ENCODE results near the gene SEPTIN8. TPM values are rescaled to one million over a fixed set of nuclear protein-coding genes. Genes with fewer than 3 reads are reported as not detected.

Gene SEPTIN8
- total RNA-seq, 1 experiment from 2014 or later: 38.2 TPM

- H3K4me2 ChIP-seq (ENCODE audit: insufficient read depth, insufficient read length, low read length): no peak overlapping the region
- H3K79me2 ChIP-seq (ENCODE audit: insufficient read depth, low read length): no peaks in the 10 kb centered on the region
- peaks cover 20 to 29% of the 10 kb centered on the region in 2 experiments for H3K4me1 Mint-ChIP-seq
- H4K5ac ChIP-seq (ENCODE audit: insufficient read length, low read depth, low read length): no peak overlapping the region
- peaks cover 55% of the 10 kb centered on the region for H3K27me3 Mint-ChIP-seq (ENCODE audit: low read depth)
- H4K8ac ChIP-seq (replicated peaks; ENCODE audit: insufficient read length, low read depth, low read length): no peak overlapping the region
- H3K23me2 ChIP-seq (ENCODE audit: insufficient read length, low read depth, low read length, poor library complexity, severe bottlenecking): peaks cover 6% of the 10 kb centered on the region
- H3K79me1 ChIP-seq (ENCODE audit: insufficient read depth, low read depth, low read length, poor library complexity, severe bottlenecking): no peaks in the 10 kb centered on the region
- H3K36me3 Mint-ChIP-seq (ENCODE audit: insufficient read depth in 1 of 3, low read depth in 3 of 3): no peaks in the 10 kb centered on the region; a peak in 1 of 7 replicates
- H3K18ac ChIP-seq (ENCODE audit: insufficient read length, low read depth, low read length): no peak overlapping the region
- no peak overlapping the region for H3K27ac Mint-ChIP-seq
- H3K9me3 Mint-ChIP-seq: peaks cover 0 to 3% of the 10 kb centered on the region in 2 experiments; a peak in 1 of 5 replicates
- no CpG with 5 or more reads among the region's 10 CpGs for WGBS (ENCODE audit: extremely low coverage, insufficient read length, low lambda C conversion rate)
- no peak overlapping the region for H2BK20ac ChIP-seq (ENCODE audit: low read depth, low read length, poor library complexity, severe bottlenecking)
- no peaks in the 10 kb centered on the region for H3K9me3 ChIP-seq (ENCODE audit: control insufficient read depth, low read depth, low read length)
- no peak overlapping the region for H4K91ac ChIP-seq (ENCODE audit: insufficient read length, low read depth, low read length)
- no peak overlapping the region for H2BK120ac ChIP-seq (ENCODE audit: low read depth, low read length, poor library complexity, severe bottlenecking)
- H2BK12ac ChIP-seq (ENCODE audit: insufficient read length, low read depth, low read length): no peak overlapping the region
- H3K27ac ChIP-seq (ENCODE audit: insufficient read length, low read depth, low read length): no peak overlapping the region
- DNase-seq: no peak
- no peak overlapping the region for H3K4ac ChIP-seq (ENCODE audit: low read depth, low read length)
- H3K9ac ChIP-seq (ENCODE audit: extremely low read depth, insufficient read length, low read length): no peak overlapping the region
- no peak overlapping the region for H2AFZ ChIP-seq (ENCODE audit: low read length)
- H3K56ac ChIP-seq (ENCODE audit: insufficient read length, low read depth, low read length): no peak overlapping the region
- no peak overlapping the region for H3T11ph ChIP-seq (ENCODE audit: low read length)
- H3K4me1 ChIP-seq (ENCODE audit: insufficient read depth, low read length): no peaks in the 10 kb centered on the region
- H3K14ac ChIP-seq (ENCODE audit: insufficient read depth, low read length): no peak overlapping the region
- H3K27me3 ChIP-seq (ENCODE audit: insufficient read depth, low read length): peaks cover 16% of the 10 kb centered on the region; the same call in 1 of the 2 replicates
- no peak overlapping the region for H3K23ac ChIP-seq (ENCODE audit: insufficient read length, low read depth, low read length)
- H2BK5ac ChIP-seq (ENCODE audit: insufficient read length, low read length): no peak overlapping the region
- no peak overlapping the region for H2AK5ac ChIP-seq (ENCODE audit: insufficient read length, low read length)
- H4K20me1 ChIP-seq (ENCODE audit: control insufficient read depth, insufficient read depth, insufficient read length): no peaks in the 10 kb centered on the region
- H3K4me3 Mint-ChIP-seq: no peak overlapping the region; a peak in 1 of 5 replicates
- TF ChIP-seq, protein P1, sequence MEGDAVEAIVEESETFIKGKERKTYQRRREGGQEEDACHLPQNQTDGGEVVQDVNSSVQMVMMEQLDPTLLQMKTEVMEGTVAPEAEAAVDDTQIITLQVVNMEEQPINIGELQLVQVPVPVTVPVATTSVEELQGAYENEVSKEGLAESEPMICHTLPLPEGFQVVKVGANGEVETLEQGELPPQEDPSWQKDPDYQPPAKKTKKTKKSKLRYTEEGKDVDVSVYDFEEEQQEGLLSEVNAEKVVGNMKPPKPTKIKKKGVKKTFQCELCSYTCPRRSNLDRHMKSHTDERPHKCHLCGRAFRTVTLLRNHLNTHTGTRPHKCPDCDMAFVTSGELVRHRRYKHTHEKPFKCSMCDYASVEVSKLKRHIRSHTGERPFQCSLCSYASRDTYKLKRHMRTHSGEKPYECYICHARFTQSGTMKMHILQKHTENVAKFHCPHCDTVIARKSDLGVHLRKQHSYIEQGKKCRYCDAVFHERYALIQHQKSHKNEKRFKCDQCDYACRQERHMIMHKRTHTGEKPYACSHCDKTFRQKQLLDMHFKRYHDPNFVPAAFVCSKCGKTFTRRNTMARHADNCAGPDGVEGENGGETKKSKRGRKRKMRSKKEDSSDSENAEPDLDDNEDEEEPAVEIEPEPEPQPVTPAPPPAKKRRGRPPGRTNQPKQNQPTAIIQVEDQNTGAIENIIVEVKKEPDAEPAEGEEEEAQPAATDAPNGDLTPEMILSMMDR (conservative IDR thresholded peaks at IDR 0.05): no peak
- H2BK15ac ChIP-seq (ENCODE audit: low read depth, low read length): no peak overlapping the region
Observed at GRCh38 chr5:132750471-132751230, 26.4 kb downstream of the SEPTIN8 start.

All from H9 (cell line).